ENCODE results near the gene CPT1C. TPM values are rescaled to one million over a fixed set of nuclear protein-coding genes. Genes with fewer than 3 reads are reported as not detected.

CPT1C gene
- total RNA-seq, 1 experiment from 2014 or later: not detected

GRCh38 chr19:49688531-49689132 lies 2.3 kb upstream of the CPT1C start:
- Histone ChIP-seq H3K36me3 (peaks cover 33% of the 10 kb centered on the region), H3K9me3 (no peaks in the 10 kb centered on the region), H3K27me3 (no peaks in the 10 kb centered on the region), H3K4me3 (no peak overlapping the region)
- no peak for DNase-seq

- Histone ChIP-seq H3K9me3 (no peaks in the 10 kb centered on the region), H3K4me3 (no peak within 1 kb of the TSS)
- no peak for DNase-seq
These were observed 1.5 kb upstream of the CPT1C start, which contains the start of gene ADM5 for GRCh38 chr19:49689133-49690078. Gene ADM5, plus strand, starts transcription at chr19:49689594. Its CDS starts 244 bp downstream, at chr19:49689838.

GRCh38 chr19:49690079-49690655 lies 749 bp upstream of the CPT1C start:
- Histone ChIP-seq H3K36me3 (peaks cover 18% of the 10 kb centered on the region), H3K9me3 (no peaks in the 10 kb centered on the region), H3K27me3 (no peaks in the 10 kb centered on the region), H3K4me3 (no peak overlapping the region)
- no peak for DNase-seq

More at GRCh38 chr19:49689133-49690078, 1.5 kb upstream of the CPT1C start, which contains the start of gene ADM5:
- Histone ChIP-seq H3K36me3 (peaks cover 25% of the 10 kb centered on the region), H3K27me3 (no peaks in the 10 kb centered on the region)

- no peaks in the 10 kb centered on the region for H3K27me3 ChIP-seq
- H3K4me3 ChIP-seq: no peak overlapping the region
- H3K36me3 ChIP-seq: peaks cover 6% of the 10 kb centered on the region
- H3K9me3 ChIP-seq: no peaks in the 10 kb centered on the region
- DNase-seq: no peak
These were observed 579 bp downstream of the CPT1C start for GRCh38 chr19:49691243-49692146.

- no peak for DNase-seq
- Histone ChIP-seq H3K27me3 (no peaks in the 10 kb centered on the region), H3K9me3 (no peaks in the 10 kb centered on the region), H3K36me3 (peaks cover 6% of the 10 kb centered on the region), H3K4me3 (no peak overlapping the region)
These were observed 1.2 kb downstream of the CPT1C start for GRCh38 chr19:49692147-49692506.

GRCh38 chr19:49696115-49696514 lies 5.2 kb downstream of the CPT1C start:
- H3K36me3 ChIP-seq: no peaks in the 10 kb centered on the region
- H3K9me3 ChIP-seq: no peaks in the 10 kb centered on the region
- no peak for DNase-seq

GRCh38 chr19:49696865-49697264 lies 5.9 kb downstream of the CPT1C start:
- Histone ChIP-seq H3K36me3 (no peaks in the 10 kb centered on the region), H3K9me3 (no peaks in the 10 kb centered on the region), H3K4me3 (no peak overlapping the region), H3K27me3 (peaks cover 4% of the 10 kb centered on the region)
- no peak for DNase-seq

More at GRCh38 chr19:49696115-49696514, 5.2 kb downstream of the CPT1C start:
- Histone ChIP-seq H3K4me3 (no peak overlapping the region), H3K27me3 (no peaks in the 10 kb centered on the region; the same call in 1 of the 2 replicates)

- no peak for DNase-seq
- H3K4me3 ChIP-seq: no peak overlapping the region
- H3K27me3 ChIP-seq: peaks cover 4% of the 10 kb centered on the region
- H3K36me3 ChIP-seq: no peaks in the 10 kb centered on the region
- H3K9me3 ChIP-seq: no peaks in the 10 kb centered on the region
These were observed 8.4 kb downstream of the CPT1C start for GRCh38 chr19:49699364-49699763.

GRCh38 chr19:49700563-49700962 lies 9.6 kb downstream of the CPT1C start:
- peaks cover 4% of the 10 kb centered on the region for H3K27me3 ChIP-seq
- H3K4me3 ChIP-seq: no peak overlapping the region
- DNase-seq: no peak
- H3K9me3 ChIP-seq: no peaks in the 10 kb centered on the region
- no peaks in the 10 kb centered on the region for H3K36me3 ChIP-seq

GRCh38 chr19:49701271-49701786 lies 10.4 kb downstream of the CPT1C start:
- Histone ChIP-seq H3K9me3 (no peaks in the 10 kb centered on the region), H3K4me3 (no peak overlapping the region), H3K27me3 (peaks cover 4% of the 10 kb centered on the region), H3K36me3 (no peaks in the 10 kb centered on the region)
- DNase-seq: no peak

GRCh38 chr19:49704888-49705642 lies 14.1 kb downstream of the CPT1C start:
- Histone ChIP-seq H3K4me3 (no peak overlapping the region), H3K36me3 (no peaks in the 10 kb centered on the region), H3K9me3 (no peaks in the 10 kb centered on the region), H3K27me3 (peaks cover 4% of the 10 kb centered on the region)
- no peak for DNase-seq

GRCh38 chr19:49705919-49706318 lies 15.0 kb downstream of the CPT1C start:
- no peak for DNase-seq
- Histone ChIP-seq H3K27me3 (peaks cover 4% of the 10 kb centered on the region), H3K36me3 (no peaks in the 10 kb centered on the region), H3K9me3 (no peaks in the 10 kb centered on the region), H3K4me3 (no peak overlapping the region)

- H3K36me3 ChIP-seq: no peaks in the 10 kb centered on the region
- no peaks in the 10 kb centered on the region for H3K27me3 ChIP-seq
- no peak overlapping the region for H3K4me3 ChIP-seq
- DNase-seq: peak; percentile 71
- H3K9me3 ChIP-seq: no peaks in the 10 kb centered on the region
These were observed 19.5 kb downstream of the CPT1C start for GRCh38 chr19:49710372-49710951.

GRCh38 chr19:49712397-49712859 lies 21.5 kb downstream of the CPT1C start:
- Histone ChIP-seq H3K4me3 (no peak overlapping the region), H3K36me3 (no peaks in the 10 kb centered on the region), H3K9me3 (peaks cover 2% of the 10 kb centered on the region; the same call in 1 of the 2 replicates), H3K27me3 (no peaks in the 10 kb centered on the region)
- DNase-seq: peak; percentile 82

- no peak for DNase-seq
- no peak overlapping the region for H3K4me3 ChIP-seq
- H3K9me3 ChIP-seq: peaks cover 2% of the 10 kb centered on the region; the same call in 1 of the 2 replicates
- no peaks in the 10 kb centered on the region for H3K27me3 ChIP-seq
- H3K36me3 ChIP-seq: no peaks in the 10 kb centered on the region
These were observed 22.4 kb downstream of the CPT1C start for GRCh38 chr19:49713236-49713845.

Measured in MG63 (cell line).